Ramos (cell line): ENCODE measurements around the gene GTF2E1.
"Not testable (repeated sequence)": the region's sequence is repeated elsewhere in the genome, so short reads cannot be mapped to it uniquely, and the experiment has no call there.

Experiments used
- in situ Hi-C: fragments of 300-500 bp; cut with MboI; formaldehyde crosslinking; loops from one replicate; pipeline ENCODE4 v1.14.3; 2022; ENCODE audit warnings: low sequenced_read_pairs; ENCODE audit not compliant: unreplicated experiment

GTF2E1 gene

DNA sequence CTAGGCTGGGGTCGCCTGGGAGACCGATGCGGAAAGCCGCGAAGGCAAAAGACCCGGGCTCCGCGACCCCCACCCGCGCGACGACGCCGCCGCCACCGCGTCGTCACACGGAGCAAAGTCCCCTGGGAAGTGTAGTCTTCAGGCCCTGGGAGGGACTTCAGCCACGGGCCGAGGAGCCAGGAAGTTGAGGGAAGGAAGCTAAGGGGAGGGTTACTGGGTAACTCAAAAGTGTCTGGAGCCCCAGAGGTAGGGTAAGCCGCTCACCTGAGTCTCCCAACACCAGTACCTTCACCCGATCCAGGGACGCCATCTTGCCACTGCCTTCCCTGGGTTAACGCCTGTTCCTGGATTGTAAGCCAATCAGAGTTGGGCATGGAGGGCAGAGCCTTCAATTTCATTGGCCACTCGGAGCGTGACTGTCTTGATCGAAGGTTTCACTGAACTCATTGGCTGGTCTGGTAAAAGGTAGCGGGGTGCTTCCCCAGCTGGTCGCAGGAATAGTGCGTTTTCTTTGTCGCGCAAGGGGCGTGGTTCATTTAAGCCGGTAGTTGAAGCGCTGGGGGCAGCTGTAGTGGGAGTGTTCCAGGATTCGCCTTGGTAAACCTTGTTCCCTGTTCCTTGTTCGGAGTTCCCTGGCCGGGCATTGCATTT, at the start of gene GTF2E1, which contains the start of gene RABL3:
Gene GTF2E1 (plus strand): TSS at position 547 of the 651 bp plus-strand sequence. CDS start 7,809 bp downstream, outside the sequence.
Gene RABL3 (minus strand): TSS at position 319 of the 651 bp plus-strand sequence. CDS start 9 bp downstream, at position 310.
- in situ Hi-C loops = no loop called here

DNA sequence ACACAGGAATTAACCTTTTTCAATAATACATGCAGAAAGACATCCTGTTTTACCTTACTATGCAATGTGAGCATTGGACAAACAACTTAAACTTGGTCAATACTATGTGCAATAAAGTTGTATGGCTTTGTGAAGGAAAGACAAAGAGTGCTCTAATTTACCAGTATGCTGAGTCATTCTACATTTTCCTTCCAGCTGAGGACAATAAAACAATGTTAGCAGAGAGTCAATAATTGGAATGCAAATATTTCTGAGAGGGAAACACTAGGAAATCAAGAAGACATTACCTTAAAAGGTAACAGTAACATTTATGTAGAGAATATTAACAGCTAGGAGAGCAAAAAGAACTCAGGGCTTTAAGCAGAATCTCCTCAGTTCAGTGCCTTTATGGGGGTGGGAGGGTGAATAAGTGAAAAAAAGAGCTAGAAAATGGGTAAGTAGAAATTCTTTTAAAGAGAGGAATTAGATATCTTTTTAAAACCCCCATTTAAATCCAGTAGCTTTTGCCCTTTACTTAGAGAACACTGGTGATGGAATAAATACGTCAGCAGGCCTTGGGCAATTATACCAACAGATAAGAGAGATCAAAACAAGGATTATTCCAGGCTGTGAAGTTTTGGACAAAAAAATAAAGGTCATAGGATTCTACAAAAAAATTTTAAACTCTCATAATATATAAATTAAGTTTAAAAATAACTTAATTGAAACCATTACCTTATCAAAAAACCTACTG, 48.9 kb upstream of the GTF2E1 start:
- in situ Hi-C loops = no loop called here

DNA sequence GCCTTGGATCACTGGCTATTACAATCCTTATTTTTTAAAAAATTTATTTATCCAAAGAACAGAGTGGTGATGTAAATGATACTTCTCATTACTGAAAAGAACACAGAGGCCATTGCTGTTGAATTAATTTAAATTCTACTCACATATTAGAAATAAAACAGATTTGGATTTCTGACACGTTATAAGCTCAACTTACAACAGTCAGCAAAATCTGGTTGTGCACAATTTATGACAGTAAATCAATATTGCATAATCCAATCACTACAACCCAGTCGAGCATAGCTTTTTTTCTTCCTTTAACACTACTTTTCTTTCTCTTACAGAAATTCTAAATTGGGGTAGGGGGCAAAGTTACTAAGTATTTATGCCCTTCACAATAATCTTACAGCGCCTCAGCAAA, 43.2 kb upstream of the GTF2E1 start:
- in situ Hi-C loops = no loop called here

DNA sequence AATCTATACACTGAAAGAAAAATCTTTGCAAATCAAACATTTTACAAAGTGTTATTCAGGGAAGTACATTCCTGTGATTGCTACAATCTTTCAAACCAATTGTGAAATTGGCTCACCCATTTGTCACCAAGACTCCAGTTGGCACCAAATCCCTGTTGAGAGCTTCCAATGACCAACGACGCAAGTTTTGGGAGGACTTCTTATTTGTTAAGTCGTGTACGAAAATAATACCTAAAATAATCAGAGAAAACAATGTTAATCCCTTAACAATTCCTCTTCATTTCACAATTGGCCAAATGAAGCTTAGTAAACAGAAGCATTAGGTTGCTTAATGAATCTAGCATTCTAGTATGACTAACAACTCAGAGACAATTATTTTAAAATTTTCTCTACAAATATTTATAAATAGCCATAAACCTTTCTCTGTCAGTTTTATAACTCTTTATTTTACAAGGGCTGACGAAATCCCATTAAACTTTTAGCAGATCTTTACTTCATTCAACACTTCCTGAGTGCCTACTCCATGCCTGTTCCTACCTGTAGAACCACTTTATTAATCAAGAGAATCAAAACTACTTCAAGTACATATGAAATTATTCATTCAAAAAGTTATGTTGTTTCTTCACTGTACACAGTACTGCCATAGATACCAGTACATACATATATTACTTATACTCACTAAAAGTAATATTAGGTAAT, 36.5 kb upstream of the GTF2E1 start:
- in situ Hi-C loops = no loop called here

DNA sequence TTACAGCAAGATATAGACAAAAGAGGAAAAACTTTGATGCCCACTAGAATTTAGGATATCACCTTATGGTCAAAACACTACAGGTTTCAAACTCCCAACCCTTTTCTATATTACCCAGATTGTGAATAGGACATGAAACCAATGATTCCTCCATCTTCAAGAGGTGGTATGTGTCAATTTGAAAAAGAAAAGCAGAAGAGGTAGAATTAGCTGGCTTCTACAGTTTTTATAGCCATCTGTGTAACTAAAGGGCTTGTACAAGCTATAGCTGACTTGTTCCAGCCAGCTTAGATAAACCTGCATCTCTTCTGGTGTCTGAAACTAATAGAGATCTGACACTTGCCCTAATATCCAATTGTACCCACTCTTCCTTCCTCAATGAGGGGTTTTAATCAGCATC, 35.6 kb upstream of the GTF2E1 start:
- in situ Hi-C loops = no loop called here

DNA sequence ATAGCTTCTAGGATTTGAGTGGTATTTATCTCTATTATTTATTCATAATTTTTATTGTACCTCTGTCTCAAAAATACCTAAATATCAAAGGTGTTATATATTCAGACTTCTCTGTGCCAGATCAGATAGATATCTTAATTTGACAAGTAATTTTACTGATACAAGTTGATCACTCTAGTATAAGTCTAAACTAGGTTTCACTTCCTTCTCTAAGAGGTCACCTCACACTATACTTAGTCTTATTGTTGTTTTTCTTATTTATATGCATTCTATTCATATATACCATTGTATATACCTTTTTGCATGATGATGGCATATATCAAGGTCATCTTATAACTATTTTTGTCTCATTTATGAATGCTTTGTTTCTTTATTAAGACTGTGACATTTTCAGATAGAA, 34.1 kb upstream of the GTF2E1 start:
- in situ Hi-C loops = no loop called here

DNA sequence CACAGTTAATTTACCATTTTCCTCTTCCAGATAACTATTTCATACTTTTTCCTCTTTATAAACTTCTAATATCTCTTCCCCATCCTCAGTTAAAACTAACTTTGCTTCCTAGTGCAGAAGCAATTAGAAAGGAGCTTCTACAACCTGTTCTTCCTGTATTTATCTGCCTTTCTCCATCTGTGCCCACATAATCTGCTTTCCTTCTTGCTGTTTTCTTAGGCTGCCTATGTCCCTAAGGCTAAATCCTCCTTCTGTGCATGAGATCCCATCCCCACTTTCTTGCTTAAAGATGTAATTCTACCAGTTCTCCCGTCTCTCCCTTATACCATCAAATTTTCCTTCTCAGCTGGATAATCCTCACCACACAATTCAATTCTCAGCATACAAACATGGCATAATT, 32.2 kb upstream of the GTF2E1 start:
- in situ Hi-C loops = no loop called here

DNA sequence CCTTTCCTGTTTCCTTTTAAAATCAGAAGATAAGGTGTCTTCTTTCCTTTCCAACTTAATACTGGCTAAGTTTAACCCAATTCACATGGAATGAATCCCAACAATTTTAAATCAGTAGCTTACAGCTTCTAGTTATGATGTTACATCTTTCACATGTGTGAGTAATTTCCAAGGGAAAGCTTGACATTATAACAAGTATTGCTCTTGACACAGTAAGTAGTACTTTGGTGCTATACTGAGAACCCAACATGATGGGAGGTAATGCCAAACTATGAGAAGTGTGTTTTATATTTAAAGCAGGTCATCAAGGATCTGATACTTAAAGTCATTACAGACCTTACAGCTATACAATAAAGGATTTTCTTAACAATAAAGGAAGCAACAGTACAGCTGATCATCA, 29.3 kb upstream of the GTF2E1 start:
- in situ Hi-C loops = no loop called here

DNA sequence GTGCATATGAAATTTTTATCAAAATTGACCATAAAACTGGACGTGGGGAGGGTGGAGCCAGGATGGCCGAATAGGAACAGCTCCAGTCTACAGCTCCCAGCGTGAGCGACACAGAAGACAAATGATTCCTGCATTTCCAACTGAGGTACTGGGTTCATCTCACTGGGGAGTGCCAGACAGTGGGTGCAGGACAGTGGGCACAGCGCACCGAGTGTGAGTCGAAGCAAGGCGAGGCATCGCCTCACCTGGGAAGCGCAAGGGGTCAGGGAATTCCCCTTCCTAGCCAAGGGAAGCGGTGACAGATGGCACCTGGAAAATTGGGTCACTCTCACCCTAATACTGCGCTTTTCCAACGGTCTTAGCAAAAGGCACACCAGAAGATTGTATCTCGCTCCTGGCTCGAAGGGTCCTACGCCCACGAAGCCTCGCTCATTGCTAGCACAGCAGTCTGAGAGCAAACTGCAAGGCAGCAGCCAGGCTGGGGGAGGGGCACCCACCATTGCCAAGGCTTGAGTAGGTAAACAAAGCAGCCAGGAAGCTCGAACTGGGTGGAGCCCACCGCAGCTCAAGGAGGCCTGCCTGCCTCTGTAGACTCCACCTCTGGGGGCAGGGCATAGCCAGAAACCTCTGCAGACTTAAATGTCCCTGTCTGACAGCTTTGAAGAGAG, 23.2 kb upstream of the GTF2E1 start:
- in situ Hi-C loops = not testable (repeated sequence)

DNA sequence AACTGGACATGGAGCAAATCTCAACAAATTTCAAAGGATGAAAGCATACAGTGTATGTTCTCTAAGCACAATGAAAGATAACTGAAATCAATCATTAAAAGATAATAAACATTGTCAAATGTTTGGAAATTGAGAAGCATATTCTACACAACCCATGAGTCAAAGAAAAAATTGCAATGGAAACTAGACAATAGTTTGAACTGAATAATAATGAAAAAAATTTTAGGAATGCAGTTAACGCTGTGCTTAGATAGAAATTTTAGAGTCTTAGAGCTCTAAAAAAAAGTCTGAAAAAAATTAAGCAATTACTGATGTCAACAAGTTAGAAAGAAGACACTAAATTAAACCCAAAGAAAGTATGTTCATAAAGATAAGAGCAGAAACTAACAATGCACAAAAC, 15.8 kb upstream of the GTF2E1 start:
- in situ Hi-C loops = no loop called here

DNA sequence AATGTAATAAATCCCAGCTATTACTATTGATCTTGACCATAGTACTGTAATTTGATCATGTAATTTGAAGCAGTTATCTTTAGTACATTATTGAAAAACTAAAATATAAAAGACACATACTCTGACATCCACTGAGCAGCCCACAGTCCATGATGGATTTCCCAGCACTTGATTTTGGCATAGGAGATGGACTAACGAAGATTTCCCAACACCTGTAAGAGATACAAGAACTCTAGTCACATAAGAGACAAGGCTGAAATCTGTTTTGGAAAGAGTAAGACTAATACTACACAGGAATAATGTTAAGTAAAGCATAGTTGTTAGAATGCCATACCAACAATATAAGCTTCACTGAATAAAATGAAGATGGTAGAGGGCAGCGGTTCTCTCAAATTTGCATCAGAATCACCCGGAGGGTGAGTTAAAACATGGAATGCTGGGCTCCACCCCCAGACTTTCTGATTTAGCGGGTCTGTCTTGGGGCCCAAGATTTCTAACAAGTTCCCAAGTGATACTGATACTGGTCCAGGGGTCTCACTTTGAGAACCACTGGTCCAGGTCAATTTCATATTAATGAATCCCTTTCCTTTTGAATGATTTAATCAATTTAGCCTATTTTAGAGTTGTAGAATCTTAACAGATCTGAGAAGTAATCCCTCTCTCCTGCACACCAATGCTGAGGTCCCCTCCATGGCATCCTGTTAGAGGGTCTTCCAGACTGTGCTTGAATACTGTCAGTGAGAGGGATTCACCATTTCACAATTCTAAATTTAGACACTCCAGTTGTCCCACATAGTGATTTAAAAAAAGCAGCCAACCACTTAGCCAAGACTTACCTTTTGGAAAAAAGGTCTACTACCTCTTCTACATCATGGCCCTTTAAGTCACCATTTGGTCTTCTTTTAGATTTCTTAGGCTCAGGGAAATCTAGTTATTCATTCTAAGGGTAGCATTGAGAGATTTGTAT, 11.7 kb upstream of the GTF2E1 start:
- in situ Hi-C loops = no loop called here

DNA sequence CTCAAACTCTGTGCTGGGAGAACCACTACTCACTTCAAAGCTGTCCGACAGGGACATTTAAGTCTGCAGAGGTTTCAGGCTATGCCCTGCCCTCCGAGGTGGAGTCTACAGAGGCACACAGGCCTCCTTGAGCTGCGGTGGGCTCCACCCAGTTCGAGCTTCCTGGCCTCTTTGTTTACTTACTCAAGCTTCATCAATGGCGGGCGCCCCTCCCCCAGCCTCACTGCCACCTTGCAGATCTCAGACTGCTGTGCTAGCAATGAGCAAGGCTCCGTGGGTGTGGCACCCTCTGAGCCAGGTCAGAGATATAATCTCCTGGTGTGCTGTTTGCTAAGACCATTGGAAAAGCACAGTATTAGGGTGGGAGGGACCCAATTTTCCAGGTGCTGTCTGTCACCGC, 4.5 kb upstream of the GTF2E1 start:
- in situ Hi-C loops = not testable (repeated sequence)

DNA sequence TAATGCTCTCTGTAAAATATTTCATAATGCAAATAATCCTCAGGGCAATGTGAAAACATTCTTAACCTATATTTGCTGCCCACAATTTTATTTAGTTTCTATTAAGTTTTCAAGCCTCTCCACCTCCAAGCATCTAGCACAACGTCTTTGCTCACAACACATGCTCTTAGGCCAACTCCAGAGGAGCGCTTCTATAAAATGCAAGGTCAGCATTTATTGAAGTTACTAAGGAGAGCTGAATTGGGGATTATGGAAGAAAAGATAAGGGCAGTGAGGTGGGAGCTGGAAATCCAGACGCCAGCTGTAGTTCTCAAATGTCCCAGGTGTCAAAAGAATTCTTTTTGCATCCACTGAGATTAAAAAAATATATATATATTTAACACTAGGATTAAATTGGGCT, 1.2 kb upstream of the GTF2E1 start:
- in situ Hi-C loops = no loop called here

DNA sequence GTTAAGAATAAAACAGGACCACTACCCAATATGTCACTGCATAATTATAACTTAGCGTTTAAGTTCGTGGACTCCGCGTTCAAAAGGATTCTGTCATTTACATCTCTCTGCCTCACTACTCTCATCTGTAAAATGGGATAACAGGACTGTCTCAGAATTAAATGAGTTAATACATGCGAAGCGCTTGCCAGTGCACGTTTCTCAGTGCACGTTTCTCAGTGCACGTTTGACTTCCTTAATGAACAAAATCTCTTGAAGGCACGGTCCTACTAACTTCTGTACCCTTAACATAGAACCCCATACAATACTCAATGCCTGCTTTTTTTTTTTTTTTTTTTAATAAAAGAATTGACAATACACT, 727 bp upstream of the GTF2E1 start:
- in situ Hi-C loops = no loop called here

DNA sequence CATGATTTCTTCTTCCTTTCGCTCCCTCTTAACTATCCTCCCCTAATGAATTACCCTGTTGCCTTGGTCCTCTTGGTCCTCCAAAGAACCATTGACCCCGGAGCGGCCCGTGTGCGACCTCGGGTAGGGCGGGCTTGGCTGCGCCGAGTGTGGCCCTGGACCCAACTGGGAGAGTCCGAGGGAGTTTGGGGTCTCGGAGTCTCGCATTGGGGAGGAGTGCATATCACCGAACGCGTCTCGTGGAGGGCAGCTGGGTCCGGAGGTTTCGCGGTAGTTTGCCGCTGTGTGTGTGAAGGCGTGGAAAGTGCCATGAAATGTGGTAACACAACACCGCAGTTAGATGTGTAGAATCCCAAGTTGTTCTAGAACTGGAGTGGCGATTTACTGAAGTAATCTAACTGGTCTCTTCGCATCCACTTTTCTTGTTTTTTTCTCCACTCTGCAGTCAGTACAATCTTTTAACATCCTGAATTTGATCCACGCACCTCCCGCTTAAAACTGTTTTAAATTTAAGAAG, 363 bp downstream of the GTF2E1 start:
- in situ Hi-C loops = no loop called here

DNA sequence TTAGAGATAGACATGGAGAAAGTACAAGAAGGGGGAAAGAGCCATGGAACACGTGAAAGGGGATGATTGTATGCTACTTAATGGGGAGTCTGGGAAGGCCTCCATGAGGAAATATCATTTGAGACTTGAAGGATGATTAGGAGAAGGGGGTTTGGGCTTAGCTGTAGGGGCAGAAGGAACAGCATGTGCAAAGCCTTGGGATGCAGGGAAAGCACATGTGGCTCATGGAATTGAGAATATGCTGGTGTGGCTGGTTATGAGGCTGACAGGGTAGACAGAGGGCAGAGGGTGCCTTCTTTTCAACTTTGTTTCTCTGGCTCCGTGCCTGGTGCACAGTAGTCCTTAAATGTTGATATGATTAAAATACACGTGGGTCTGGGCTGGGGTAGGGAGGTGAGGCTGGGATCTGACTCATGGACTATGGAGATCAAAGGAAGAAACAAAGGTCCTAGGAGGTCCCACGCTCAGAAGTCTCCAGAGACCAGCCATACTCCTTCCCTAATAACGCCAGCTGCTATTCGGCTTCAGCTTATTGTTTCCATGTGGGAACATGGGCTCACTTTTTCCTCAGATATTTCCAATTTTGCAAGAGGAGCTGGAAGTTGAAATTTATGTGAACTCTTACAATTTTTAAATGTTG, 1.1 kb downstream of the GTF2E1 start:
- in situ Hi-C loops = no loop called here

DNA sequence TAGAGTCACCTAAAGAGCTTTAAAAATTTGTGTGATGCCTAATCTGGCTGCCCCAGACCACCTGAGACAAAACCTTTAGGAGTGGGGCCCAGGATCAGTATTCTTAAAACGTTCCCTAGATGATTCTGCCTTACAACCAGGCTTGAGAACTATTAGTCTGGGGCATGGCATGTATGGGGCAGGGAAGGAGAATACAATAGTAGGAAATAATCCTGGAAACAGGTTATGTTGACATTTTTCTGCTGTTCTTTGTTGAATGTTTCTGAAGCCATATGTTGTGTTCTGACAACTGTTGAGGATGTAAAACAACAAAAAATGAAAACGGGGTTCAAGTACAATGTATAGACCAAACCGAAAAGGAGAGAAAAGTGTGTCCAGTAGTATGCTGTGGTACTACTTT, 2.9 kb downstream of the GTF2E1 start:
- in situ Hi-C loops = no loop called here

DNA sequence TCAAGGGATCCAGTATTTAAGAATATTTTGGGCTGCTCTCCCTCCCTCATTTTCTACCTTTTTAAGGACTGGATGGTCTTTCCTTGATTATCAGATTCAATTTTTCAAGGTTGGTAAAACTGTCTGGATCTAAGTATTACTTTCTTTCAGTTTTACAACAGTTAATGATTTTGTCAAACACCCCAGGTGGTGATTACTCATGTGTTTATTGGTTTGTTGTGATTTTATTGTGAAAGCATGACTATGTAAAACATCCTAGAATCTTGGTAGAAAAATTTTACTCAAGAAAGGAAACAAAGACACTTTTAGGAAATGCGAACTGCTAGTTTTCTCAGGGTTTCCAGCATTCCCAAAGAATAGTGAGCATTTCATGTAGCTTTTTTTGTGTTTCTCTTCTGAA, 7.3 kb downstream of the GTF2E1 start:
- in situ Hi-C loops = no loop called here

DNA sequence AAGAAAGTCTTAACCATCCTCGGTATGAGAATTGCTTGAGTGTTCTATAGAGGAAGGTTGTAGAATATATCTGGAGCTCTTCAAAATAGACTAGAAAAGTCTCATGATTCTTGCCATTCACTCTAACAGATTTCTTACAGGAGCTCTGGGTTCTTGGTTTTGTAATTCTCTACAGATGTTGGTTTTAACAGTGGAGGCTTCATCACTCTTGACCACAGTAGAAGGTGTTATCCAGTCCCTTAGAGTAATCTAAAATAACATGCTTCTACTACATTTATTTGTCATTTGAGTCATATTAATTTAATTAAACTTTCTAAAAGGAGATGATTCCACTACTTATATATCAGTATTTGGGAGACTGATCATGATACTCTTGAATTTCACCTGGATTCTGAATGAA, 9.7 kb downstream of the GTF2E1 start:
- in situ Hi-C loops = no loop called here
